Posterior cingulate gyrus (tissue), 11 donors: Measurements from ENCODE around the gene DPY19L2.
"Not testable (repeated sequence)": the region's sequence is repeated elsewhere in the genome, so short reads cannot be mapped to it uniquely, and the experiment has no call there.

Experiments used
- DNase-seq, 10 donors: peaks; one replicate each; pipeline versions ENCODE4 v3.0.0 to v3.0.0-alpha.2; 2020 to 2021; ENCODE audit warnings: mixed read lengths in 3 of 10
- intact Hi-C: fragments of 100-400 bp; cut with DNase I; formaldehyde crosslinking; loops from one replicate; pipeline ENCODE4 v1.15.1; 2023

DPY19L2 gene

GRCh38 chr12:63668028-63668799 lies at the start of gene DPY19L2:
Gene DPY19L2, minus strand, starts transcription at chr12:63668493. Its CDS starts 100 bp downstream, at chr12:63668393.
- intact Hi-C loops: no loop called here
- peak; percentile 70 to 97 (median 80) for DNase-seq

- intact Hi-C loops, DNase-seq: not testable (repeated sequence)
Observed at GRCh38 chr12:63716891-63717290, 48.6 kb upstream of the DPY19L2 start.

GRCh38 chr12:63715107-63715625 lies 46.9 kb upstream of the DPY19L2 start:
- intact Hi-C loops, DNase-seq: not testable (repeated sequence)

- intact Hi-C loops, DNase-seq: not testable (repeated sequence)
Observed at GRCh38 chr12:63714409-63714808, 46.1 kb upstream of the DPY19L2 start.

GRCh38 chr12:63713681-63714075 lies 45.4 kb upstream of the DPY19L2 start:
- intact Hi-C loops: not testable (repeated sequence)

GRCh38 chr12:63712979-63713680 lies 44.8 kb upstream of the DPY19L2 start:
- DNase-seq, intact Hi-C loops: not testable (repeated sequence)

More at GRCh38 chr12:63713681-63714075, 45.4 kb upstream of the DPY19L2 start:
- DNase-seq: not testable (repeated sequence)

GRCh38 chr12:63712376-63712974 lies 44.2 kb upstream of the DPY19L2 start:
- intact Hi-C loops, DNase-seq: not testable (repeated sequence)

- DNase-seq, intact Hi-C loops: not testable (repeated sequence)
Observed at GRCh38 chr12:63711339-63711738, 43.0 kb upstream of the DPY19L2 start.

- DNase-seq: no peak
- intact Hi-C loops: no loop called here
Observed at GRCh38 chr12:63706336-63706735, 38.0 kb upstream of the DPY19L2 start.

GRCh38 chr12:63699678-63700382 lies 31.5 kb upstream of the DPY19L2 start:
- intact Hi-C loops, DNase-seq: not testable (repeated sequence)

GRCh38 chr12:63699011-63699410 lies 30.7 kb upstream of the DPY19L2 start:
- DNase-seq, intact Hi-C loops: not testable (repeated sequence)

GRCh38 chr12:63690837-63691236 lies 22.5 kb upstream of the DPY19L2 start:
- intact Hi-C loops, DNase-seq: not testable (repeated sequence)

GRCh38 chr12:63689141-63689540 lies 20.8 kb upstream of the DPY19L2 start:
- DNase-seq, intact Hi-C loops: not testable (repeated sequence)

- DNase-seq: peak in 1 of 10 donors; percentile 42
- intact Hi-C loops: not testable (repeated sequence)
Observed at GRCh38 chr12:63686623-63687022, 18.3 kb upstream of the DPY19L2 start.

- intact Hi-C loops, DNase-seq: not testable (repeated sequence)
Observed at GRCh38 chr12:63685789-63686188, 17.5 kb upstream of the DPY19L2 start.

GRCh38 chr12:63682617-63683016 lies 14.3 kb upstream of the DPY19L2 start:
- DNase-seq, intact Hi-C loops: not testable (repeated sequence)

GRCh38 chr12:63680758-63681157 lies 12.5 kb upstream of the DPY19L2 start:
- intact Hi-C loops, DNase-seq: not testable (repeated sequence)

GRCh38 chr12:63672550-63672949 lies 4.3 kb upstream of the DPY19L2 start:
- DNase-seq, intact Hi-C loops: not testable (repeated sequence)

- intact Hi-C loops: loop anchor here (2.0 kb wide), 1 partner anchor 133 kb away; no protein-coding TSS in a partner anchor
- DNase-seq: not testable (repeated sequence)
Observed at GRCh38 chr12:63669936-63670335, 1.6 kb upstream of the DPY19L2 start.

- DNase-seq, intact Hi-C loops: not testable (repeated sequence)
Observed at GRCh38 chr12:63669427-63669826, 1.1 kb upstream of the DPY19L2 start.
